Psoas muscle (tissue), 8 donors: Measurements from ENCODE around the gene SLC35E4. TPM values are rescaled to one million over a fixed set of nuclear protein-coding genes. Genes with fewer than 3 reads are reported as not detected.

Experiments used
- ATAC-seq, 4 donors: fragments of 200-7000 bp; cut with Tn5 transposase; one replicate each; pipeline ENCODE4 v1.9.1; 2020; ENCODE audit warnings: moderate library complexity in 3 of 4, mild to moderate bottlenecking in 2 of 4
- DNase-seq, 2 donors: peaks; one replicate each; pipeline ENCODE4 v3.0.0-alpha.2; 2020
- H3K27ac ChIP-seq: fragments of 200-600 bp; one replicate; pipeline ENCODE4 v1.8.0; 2022
- H3K27me3 ChIP-seq, 3 donors: fragments of 200-600 bp in 1 of 3; one replicate each; pipeline versions ENCODE4 v1.6.1 to v1.8.0; 2013 to 2022; ENCODE audit warnings: low read length in 2 of 3, mild to moderate bottlenecking in 2 of 3, moderate library complexity in 1 of 3; ENCODE audit not compliant: insufficient read depth in 3 of 3
- H3K36me3 ChIP-seq, 2 donors: fragments of 200-600 bp in 1 of 2; one replicate each; pipeline versions ENCODE4 v1.6.1 to v1.8.0; 2013 to 2022; ENCODE audit warnings: low read depth in 1 of 2, mild to moderate bottlenecking in 1 of 2, moderate library complexity in 1 of 2; ENCODE audit not compliant: insufficient read depth in 1 of 2
- H3K4me1 ChIP-seq: fragments of 200-600 bp; one replicate; pipeline ENCODE4 v1.8.0; 2022
- H3K4me3 ChIP-seq: fragments of 200-600 bp; one replicate; pipeline ENCODE4 v1.8.0; 2022; ENCODE audit warnings: mild to moderate bottlenecking
- H3K9me3 ChIP-seq: fragments of 200-600 bp; one replicate; pipeline ENCODE4 v1.8.0; 2022
- WGBS, 3 donors: extraction: QIAGEN DNeasy Blood & Tissue Kit; methylation state at CpG; one replicate each; pipeline versions ENCODE4 v1.1.6 to v1.1.7; 2013; 5-methylcytosine and 5-hydroxymethylcytosine counted together
- intact Hi-C, 2 donors: fragments of 100-400 bp; cut with DNase I; formaldehyde crosslinking; loops; one replicate each; pipeline versions ENCODE4 v1.11.0 to v1.14.2; 2022
- polyA plus RNA-seq, 3 donors: library from polyadenylated mRNA; stranded (reverse); fragments of 200-250 nt; gene quantifications; one replicate each; pipeline ENCODE4 v1.2.3, GENCODE V29; 2013
- total RNA-seq, 4 donors: library from RNA; stranded (reverse); fragmentation: NEBNext Ultra II Directional in 2 of 4; extraction: Animal tissue kit (Norgen Biotek cat#: 25700) in 2 of 4; gene quantifications; one replicate each; pipeline versions ENCODE4 v1.2.1 to v1.2.4, GENCODE V29; 2021 to 2023
- TF ChIP-seq, protein P1 (sequence below): fragments of 200-600 bp; IDR thresholded peaks from one replicate; pipeline ENCODE4 v1.8.0; 2022; ENCODE audit warnings: antibody characterized with exemption
- donor health status: healthy with polysubstance abuse.
- donor health status: DM: no; HTN: no; CAD: no; lungs with moderate emphysema.
- donor health status: Bipolar disorder and iron deficiency.
- donor health status: healthy.
- donor health status: DM: yes; HTN: yes; CAD: no.
- donor health status: DM: no; HTN: no; CAD: no.
- donor health status: DM: no; HTN: no; CAD: no.
- donor health status: DM: yes; HTN: yes; CAD: no.

The SLC35E4 gene
- total and polyA plus RNA-seq, 7 donors, result 2.6 to 11.5 (median 6.8) TPM

DNA sequence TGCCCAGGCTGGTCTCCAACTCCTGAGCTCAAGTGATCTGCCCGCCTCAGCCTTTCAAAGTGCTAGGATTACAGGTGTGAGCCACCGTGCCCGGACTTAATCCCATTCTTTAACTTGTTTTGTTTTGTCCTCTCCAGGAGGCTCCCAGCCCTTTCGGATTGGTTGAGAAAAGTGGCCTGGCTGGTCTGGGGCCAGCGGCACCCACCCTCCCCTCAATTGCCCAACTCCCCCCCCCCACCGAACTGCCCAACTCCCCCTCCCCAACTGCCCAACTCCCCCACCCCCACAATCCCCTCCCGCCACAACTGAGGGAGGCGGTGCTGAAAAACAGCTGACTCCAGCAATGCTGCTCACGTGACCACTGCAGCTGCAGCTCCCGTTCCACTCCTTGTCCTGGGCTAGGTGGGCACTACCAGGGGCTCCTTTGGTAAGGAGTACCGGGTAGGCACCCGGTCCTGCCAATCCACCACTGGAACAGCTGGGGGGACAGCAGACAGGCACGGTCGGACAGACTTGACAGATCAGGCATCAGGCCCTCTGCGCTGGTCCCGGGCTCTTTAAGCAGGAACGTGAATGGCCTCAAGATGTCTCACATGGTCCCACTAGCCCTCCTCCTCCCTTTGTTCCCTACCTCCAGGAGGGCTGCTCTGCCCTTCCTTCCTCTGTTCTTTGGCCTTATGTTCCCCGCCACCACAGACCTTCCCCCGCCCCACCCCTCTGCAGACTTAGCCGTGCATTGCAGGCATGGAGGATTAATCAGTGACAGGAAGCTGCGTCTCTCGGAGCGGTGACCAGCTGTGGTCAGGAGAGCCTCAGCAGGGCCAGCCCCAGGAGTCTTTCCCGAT lies 28.9 kb upstream of the SLC35E4 start, which contains the start of gene TCN2:
Gene TCN2, plus strand, starts transcription at position 720 of the 845 bp plus-strand sequence. CDS start 158 bp downstream, outside the sequence.
- intact Hi-C loops, result loop anchor here in 1 of 2 donors (10.0 kb wide), 1 partner anchor 182 kb away; the partner anchor contains the start of gene MTFP1
- no peaks in the 10 kb centered on the region for H3K9me3 ChIP-seq
- 1 to 2% (median 2%) methylated on average over 24 of the region's 24 CpGs for WGBS, 3 donors

DNA sequence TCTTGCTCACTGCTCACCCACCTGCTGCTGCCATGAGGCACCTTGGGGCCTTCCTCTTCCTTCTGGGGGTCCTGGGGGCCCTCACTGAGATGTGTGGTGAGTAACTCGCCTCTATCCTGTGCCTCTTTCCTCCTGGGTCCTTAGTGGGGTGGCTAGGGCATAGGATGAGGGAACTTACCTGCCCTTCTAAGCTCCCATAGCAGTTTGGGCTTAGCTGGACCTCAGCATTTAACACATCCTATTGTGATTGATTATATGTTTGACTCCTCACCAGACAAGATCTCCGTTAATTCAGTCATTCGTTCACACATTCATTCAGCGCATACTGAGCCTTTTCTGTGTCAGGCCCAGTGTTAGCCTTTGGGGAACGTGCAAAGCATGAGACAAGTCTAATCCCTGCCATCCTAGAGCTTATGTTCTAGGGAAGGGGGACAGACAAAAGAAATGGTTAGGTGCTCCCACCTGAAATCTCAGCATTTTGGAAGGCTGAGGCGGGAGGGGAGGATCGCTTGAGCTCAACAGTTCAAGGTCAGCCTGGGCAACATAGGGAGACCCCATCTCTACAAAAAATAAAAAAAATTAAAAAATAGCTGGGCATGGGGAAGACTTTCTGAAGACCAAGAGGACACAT lies 28.2 kb upstream of the SLC35E4 start:
- peak overlapping the region; percentile 80 for H3K27ac ChIP-seq
- H3K4me1 ChIP-seq, result peaks cover 34% of the 10 kb centered on the region
- H3K27me3 ChIP-seq, result no peaks in the 10 kb centered on the region
- whole genome bisulfite sequencing, 3 donors, result 77 to 80% (median 80%) methylated on average over 7 of the region's 7 CpGs
- ATAC-seq (no peak), DNase-seq (no peak)
- H3K9me3 ChIP-seq, result no peaks in the 10 kb centered on the region
- TF ChIP-seq, protein P1, sequence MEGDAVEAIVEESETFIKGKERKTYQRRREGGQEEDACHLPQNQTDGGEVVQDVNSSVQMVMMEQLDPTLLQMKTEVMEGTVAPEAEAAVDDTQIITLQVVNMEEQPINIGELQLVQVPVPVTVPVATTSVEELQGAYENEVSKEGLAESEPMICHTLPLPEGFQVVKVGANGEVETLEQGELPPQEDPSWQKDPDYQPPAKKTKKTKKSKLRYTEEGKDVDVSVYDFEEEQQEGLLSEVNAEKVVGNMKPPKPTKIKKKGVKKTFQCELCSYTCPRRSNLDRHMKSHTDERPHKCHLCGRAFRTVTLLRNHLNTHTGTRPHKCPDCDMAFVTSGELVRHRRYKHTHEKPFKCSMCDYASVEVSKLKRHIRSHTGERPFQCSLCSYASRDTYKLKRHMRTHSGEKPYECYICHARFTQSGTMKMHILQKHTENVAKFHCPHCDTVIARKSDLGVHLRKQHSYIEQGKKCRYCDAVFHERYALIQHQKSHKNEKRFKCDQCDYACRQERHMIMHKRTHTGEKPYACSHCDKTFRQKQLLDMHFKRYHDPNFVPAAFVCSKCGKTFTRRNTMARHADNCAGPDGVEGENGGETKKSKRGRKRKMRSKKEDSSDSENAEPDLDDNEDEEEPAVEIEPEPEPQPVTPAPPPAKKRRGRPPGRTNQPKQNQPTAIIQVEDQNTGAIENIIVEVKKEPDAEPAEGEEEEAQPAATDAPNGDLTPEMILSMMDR, result no peak
- intact Hi-C loops, result loop anchor here in 1 of 2 donors (10.0 kb wide), 1 partner anchor 183 kb away; the partner anchor contains the start of gene MTFP1
- H3K36me3 ChIP-seq, result peaks cover 0 to 11% of the 10 kb centered on the region in 2 donors
- H3K4me3 ChIP-seq, result peak overlapping the region; percentile 86

More for the DNA sequence above, 28.9 kb upstream of the SLC35E4 start, which contains the start of gene TCN2:
- Histone ChIP-seq H3K4me1 (peaks cover 34% of the 10 kb centered on the region), H3K4me3 (peak within 1 kb of the TSS; percentile 86), H3K27ac (peak within 1 kb of the TSS; percentile 80), H3K27me3 (no peaks in the 10 kb centered on the region), H3K36me3 (peaks cover 0 to 7% of the 10 kb centered on the region in 2 donors)
- DNase-seq (peak; percentile 66 to 78), ATAC-seq (peak; percentile 83 to 93 (median 86))
- TF ChIP-seq, protein P1, result no peak

DNA sequence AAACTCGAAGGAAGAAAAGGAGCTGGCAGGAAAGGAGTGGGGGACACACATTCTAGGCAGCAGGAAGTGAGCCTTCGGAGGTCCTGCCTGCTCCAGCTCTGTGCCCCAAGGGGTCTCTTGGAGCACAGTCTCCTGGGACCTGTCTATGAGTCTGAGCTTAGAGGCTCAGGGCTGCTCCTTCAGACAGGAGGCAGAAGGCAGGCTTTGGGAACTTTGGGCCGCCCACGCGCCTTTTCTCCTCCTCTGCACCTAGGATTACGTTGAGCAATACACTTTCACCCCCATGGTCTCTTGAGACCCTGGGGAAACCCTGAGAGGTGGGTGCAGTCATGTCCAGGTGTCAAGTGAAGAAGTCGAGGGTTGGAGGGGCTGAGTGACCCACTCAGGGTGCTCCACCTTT lies 27.6 kb upstream of the SLC35E4 start:
- H3K4me1 ChIP-seq, result peaks cover 34% of the 10 kb centered on the region
- H3K9me3 ChIP-seq, result no peaks in the 10 kb centered on the region
- no peak overlapping the region for H3K27ac ChIP-seq
- DNase-seq (peak in 1 of 2 donors; percentile 41), ATAC-seq (no peak)
- TF ChIP-seq, protein P1, result no peak
- H3K36me3 ChIP-seq, result peaks cover 0 to 13% of the 10 kb centered on the region in 2 donors
- no peaks in the 10 kb centered on the region for H3K27me3 ChIP-seq
- H3K4me3 ChIP-seq, result peak overlapping the region; percentile 86
- WGBS, 3 donors, result 75 to 83% (median 80%) methylated on average over 7 of the region's 7 CpGs
- intact Hi-C loops, result loop anchor here in 1 of 2 donors (10.0 kb wide), 1 partner anchor 183 kb away; the partner anchor contains the start of gene MTFP1

DNA sequence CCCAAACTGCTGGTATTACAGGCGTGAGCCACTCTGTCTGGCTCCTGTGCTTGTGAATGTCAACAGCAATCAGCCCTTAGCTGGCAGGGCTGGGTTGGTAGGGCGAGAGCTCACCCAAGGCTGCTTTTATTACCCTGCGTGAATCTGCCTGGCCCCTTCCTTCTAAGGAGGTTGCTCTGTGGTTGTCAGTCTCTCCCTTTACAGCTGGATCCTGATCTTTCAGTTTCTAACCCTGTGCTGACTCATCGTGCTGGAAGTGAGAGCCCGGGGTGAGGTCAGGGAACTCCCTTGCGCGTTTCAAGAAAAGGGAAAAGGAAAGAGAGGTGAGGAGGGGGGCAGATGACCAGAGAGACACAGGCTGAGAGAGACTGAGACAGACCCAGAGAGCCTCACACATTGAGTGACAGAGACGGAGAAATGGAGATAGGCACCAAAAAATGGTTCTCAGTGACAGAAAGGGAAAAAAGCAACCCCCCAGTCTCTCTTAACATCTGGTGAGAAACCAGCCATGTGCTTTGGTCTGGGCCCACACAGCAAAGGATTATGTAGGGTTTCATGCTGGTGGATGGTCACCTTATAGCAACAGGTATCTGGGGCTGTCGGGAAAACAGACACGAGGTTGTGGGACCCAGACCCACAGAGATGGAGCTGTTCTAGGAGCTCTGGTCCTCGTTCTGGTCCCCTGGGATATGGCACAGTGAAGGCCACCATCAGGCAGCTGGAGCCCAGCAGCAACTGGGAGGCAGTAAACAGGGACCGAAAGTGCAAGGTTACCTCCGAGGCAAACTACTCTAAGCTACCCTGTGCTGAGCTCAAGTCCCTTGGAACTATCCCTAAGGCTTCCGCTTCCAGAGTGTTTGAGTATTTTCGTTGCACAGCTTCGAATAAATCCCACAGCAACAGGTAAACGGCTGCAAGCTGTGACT lies 26.1 kb upstream of the SLC35E4 start:
- H3K4me3 ChIP-seq, result no peak overlapping the region
- no peak for ATAC-seq
- H3K9me3 ChIP-seq, result no peaks in the 10 kb centered on the region
- TF ChIP-seq, protein P1, result no peak
- peaks cover 0 to 21% of the 10 kb centered on the region in 2 donors for H3K36me3 ChIP-seq
- no peaks in the 10 kb centered on the region for H3K27me3 ChIP-seq
- peak overlapping the region; percentile 55 for H3K27ac ChIP-seq
- WGBS, 3 donors, result 61 to 65% (median 64%) methylated on average over 17 of the region's 17 CpGs
- H3K4me1 ChIP-seq, result peaks cover 34% of the 10 kb centered on the region
- intact Hi-C loops, result loop anchor here in 1 of 2 donors (10.0 kb wide), 1 partner anchor 185 kb away; the partner anchor contains the start of gene MTFP1
- peak; percentile 32 to 33 for DNase-seq
